Measurements from ENCODE around the gene SPSB2. TPM values are rescaled to one million over a fixed set of nuclear protein-coding genes. Genes with fewer than 3 reads are reported as not detected.

The SPSB2 gene
- total RNA-seq, 1 donor from 2014 or later: 30.2 TPM

DNA sequence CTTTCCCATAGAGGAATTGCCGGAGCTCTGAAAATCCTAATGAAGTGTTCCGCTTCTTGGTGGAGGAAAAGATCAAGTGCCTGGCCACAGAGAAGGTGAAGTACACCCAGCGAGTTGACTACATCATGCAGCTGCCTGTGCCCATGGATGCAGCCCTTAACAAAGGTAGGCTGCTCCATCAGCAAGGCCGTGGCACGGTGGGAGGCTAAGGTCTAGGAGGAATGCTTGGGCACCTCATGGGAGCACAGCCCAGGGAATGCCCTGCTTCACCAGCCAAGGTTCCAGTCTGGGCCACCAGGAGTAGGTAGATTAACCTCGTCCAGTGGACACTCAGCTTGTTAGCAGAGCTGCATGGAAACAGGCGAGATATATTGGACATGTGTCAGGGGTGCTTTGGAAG lies 12.2 kb downstream of the SPSB2 start:
- peaks cover 90% of the 10 kb centered on the region for H3K36me3 ChIP-seq
- intact Hi-C loops (cut with DNase I): no loop called here

DNA sequence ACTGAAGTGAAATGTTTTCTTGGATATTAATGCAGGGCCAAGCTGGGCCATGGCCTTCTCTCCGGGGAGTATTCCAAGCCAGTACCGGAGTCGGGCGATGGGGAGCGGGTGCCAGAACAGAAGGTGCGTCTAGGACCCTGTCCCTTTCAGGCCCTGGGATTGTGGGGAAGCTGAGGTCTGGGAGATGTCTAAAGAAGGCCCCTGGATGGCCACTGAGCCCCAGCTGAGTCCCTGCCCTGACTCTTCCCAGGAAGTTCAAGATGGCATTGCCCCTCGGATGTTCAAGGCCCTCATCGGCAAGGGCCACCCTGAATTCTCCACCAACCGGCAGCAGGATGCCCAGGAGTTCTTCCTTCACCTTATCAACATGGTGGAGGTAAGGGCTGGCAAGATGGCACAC lies 13.0 kb downstream of the SPSB2 start:
- no peak overlapping the region for H3K4me3 ChIP-seq
- TF ChIP-seq, protein P1, sequence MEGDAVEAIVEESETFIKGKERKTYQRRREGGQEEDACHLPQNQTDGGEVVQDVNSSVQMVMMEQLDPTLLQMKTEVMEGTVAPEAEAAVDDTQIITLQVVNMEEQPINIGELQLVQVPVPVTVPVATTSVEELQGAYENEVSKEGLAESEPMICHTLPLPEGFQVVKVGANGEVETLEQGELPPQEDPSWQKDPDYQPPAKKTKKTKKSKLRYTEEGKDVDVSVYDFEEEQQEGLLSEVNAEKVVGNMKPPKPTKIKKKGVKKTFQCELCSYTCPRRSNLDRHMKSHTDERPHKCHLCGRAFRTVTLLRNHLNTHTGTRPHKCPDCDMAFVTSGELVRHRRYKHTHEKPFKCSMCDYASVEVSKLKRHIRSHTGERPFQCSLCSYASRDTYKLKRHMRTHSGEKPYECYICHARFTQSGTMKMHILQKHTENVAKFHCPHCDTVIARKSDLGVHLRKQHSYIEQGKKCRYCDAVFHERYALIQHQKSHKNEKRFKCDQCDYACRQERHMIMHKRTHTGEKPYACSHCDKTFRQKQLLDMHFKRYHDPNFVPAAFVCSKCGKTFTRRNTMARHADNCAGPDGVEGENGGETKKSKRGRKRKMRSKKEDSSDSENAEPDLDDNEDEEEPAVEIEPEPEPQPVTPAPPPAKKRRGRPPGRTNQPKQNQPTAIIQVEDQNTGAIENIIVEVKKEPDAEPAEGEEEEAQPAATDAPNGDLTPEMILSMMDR (IDR thresholded peaks at IDR 0.05): no peak
- no peaks in the 10 kb centered on the region for H3K9me3 ChIP-seq
- H3K36me3 ChIP-seq: peaks cover 96% of the 10 kb centered on the region
- H3K27ac ChIP-seq: no peak overlapping the region
- DNase-seq (no peak), ATAC-seq (no peak)
- intact Hi-C loops (cut with DNase I): no loop called here
- H3K27me3 ChIP-seq: no peaks in the 10 kb centered on the region
- H3K4me1 ChIP-seq: no peaks in the 10 kb centered on the region

More for the DNA sequence above, 12.2 kb downstream of the SPSB2 start:
- TF ChIP-seq, protein P1 (IDR thresholded peaks at IDR 0.05): no peak
- no peak overlapping the region for H3K27ac ChIP-seq
- H3K4me3 ChIP-seq: no peak overlapping the region
- H3K4me1 ChIP-seq: no peaks in the 10 kb centered on the region
- no peak for DNase-seq
- H3K27me3 ChIP-seq: no peaks in the 10 kb centered on the region
- no peaks in the 10 kb centered on the region for H3K9me3 ChIP-seq
- ATAC-seq: no peak

DNA sequence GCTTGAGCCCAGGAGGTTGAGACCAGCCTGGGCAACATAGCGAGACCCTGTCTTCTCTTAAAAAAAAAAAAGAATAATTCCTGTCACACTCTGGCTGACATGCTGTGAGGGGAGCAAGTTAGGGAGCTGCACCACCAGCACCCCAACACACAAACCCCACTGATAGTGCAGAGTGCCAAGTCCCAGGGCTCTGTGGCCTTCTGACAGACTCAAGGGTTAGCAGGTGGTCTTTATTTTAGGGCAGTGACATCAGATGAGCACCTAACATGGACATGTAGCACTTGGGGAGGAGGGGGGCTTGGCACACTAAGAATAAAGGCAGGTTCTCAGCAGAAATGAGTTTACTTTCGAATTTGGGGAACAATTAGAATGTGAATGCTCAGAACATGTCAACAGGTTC lies 14.3 kb downstream of the SPSB2 start:
- no peak for DNase-seq
- intact Hi-C loops (cut with DNase I): no loop called here
- no peaks in the 10 kb centered on the region for H3K4me1 ChIP-seq
- H3K27me3 ChIP-seq: no peaks in the 10 kb centered on the region
- H3K27ac ChIP-seq: no peak overlapping the region
- no peaks in the 10 kb centered on the region for H3K9me3 ChIP-seq
- TF ChIP-seq, protein P1 (IDR thresholded peaks at IDR 0.05): no peak
- H3K36me3 ChIP-seq: peaks cover 90% of the 10 kb centered on the region
- H3K4me3 ChIP-seq: no peak overlapping the region
- ATAC-seq: no peak

DNA sequence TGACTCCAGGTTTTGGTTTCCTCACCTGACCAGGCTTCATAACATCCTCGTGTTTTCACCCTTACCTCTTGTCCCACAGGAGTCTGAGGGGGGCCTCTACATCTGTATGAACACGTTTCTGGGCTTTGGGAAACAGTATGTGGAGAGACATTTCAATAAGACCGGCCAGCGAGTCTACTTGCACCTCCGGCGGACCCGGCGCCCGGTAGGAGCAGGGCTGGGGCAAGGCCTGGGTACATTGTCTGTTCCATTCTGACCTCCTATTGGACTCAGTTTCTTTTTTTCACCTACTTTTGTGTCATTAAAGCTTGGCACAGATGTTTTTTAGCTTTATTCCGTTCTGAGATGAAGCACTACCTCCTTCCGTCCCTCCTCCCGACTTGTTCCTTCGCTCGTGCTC lies 17.8 kb downstream of the SPSB2 start:
- Histone ChIP-seq H3K9me3 (no peaks in the 10 kb centered on the region), H3K4me1 (peaks cover 9% of the 10 kb centered on the region), H3K27ac (no peak overlapping the region), H3K27me3 (no peaks in the 10 kb centered on the region), H3K4me3 (no peak overlapping the region), H3K36me3 (peaks cover 56% of the 10 kb centered on the region)
- intact Hi-C loops (cut with DNase I): no loop called here
- ATAC-seq (no peak), DNase-seq (no peak)
- TF ChIP-seq, protein P1 (IDR thresholded peaks at IDR 0.05): no peak

DNA sequence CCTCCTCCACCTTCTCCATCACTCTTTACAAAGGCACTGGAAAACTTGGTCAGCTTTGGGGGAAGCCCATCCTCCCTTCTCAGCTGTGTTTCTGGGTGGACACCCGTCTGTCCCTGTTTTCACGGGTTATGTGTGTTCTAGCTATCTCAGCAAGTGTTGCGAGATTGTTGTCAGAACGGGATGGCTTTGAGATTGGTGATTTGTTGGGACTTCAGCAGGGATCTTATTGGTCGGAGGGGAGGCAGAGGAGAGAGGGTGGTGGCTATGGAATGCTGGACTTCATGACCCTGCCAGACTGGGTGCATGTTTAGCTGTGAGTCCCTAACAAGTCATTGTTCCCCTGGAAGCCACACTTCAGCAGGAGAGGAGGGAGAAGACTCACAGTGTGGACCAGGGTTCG lies 19.1 kb downstream of the SPSB2 start:
- no peaks in the 10 kb centered on the region for H3K9me3 ChIP-seq
- intact Hi-C loops (cut with DNase I): no loop called here
- H3K4me1 ChIP-seq: peaks cover 9% of the 10 kb centered on the region
- no peak for ATAC-seq
- TF ChIP-seq, protein P1 (IDR thresholded peaks at IDR 0.05): no peak
- no peak overlapping the region for H3K27ac ChIP-seq
- DNase-seq: no peak
- peaks cover 43% of the 10 kb centered on the region for H3K36me3 ChIP-seq
- no peaks in the 10 kb centered on the region for H3K27me3 ChIP-seq
- H3K4me3 ChIP-seq: no peak overlapping the region

DNA sequence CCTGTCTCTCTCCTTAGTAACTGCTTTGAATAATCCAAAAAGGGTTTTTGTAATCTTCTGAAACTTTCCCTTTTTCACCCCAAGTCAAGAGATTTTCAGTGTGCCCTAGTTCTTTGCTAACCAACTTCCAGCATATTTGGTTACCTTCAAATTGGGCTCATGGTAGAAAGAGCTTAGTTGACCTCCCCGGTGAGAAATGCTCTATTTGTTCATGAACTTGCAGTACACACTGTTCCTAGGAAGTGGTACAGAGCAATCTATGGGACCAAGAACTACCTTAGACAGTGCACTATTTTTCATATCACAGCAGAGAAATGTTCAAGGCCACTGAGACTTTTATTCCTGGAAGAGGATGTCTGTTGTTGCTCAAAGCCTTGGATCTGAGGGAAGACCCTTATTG lies 19.5 kb downstream of the SPSB2 start:
- Histone ChIP-seq H3K9me3 (no peaks in the 10 kb centered on the region), H3K36me3 (peaks cover 39% of the 10 kb centered on the region), H3K4me1 (peaks cover 9% of the 10 kb centered on the region), H3K27me3 (no peaks in the 10 kb centered on the region), H3K4me3 (no peak overlapping the region), H3K27ac (no peak overlapping the region)
- intact Hi-C loops (cut with DNase I): no loop called here
- ATAC-seq: no peak
- TF ChIP-seq, protein P1 (IDR thresholded peaks at IDR 0.05): no peak
- DNase-seq: no peak
